ENCODE measurements around the gene ZNF800.

- TF ChIP-seq POLR2A (IDR thresholded peaks at IDR 0.05; ENCODE audit: low read depth, low read length) (no peak), POLR2AphosphoS5 (IDR thresholded peaks at IDR 0.05; ENCODE audit: low read depth, low read length) (no peak)
Observed at GRCh38 chr7:127336458-127336857, 56.0 kb downstream of the ZNF800 start.
